ENCODE data around the gene MTM1.

MTM1 gene

GRCh38 chrX:150572206-150572605 is 3.8 kb downstream of the MTM1 start:
- DNase-seq = no peak
- H3K27me3 ChIP-seq = 0 out of 2 replicates have a peak, but pooled peaks cover 3% of the 10 kb centered on the region
- H3K36me3 ChIP-seq = no peaks in the 10 kb centered on the region
- H3K4me3 ChIP-seq (ENCODE audit: low read depth, low read length) = no peak overlapping the region
- H3K9me3 ChIP-seq = no peaks in the 10 kb centered on the region
- TF ChIP-seq CTCF (IDR thresholded peaks at IDR 0.05; ENCODE audit: low read depth, low read length) = no peak
- no peaks in the 10 kb centered on the region for H3K4me1 ChIP-seq

- Histone ChIP-seq H3K9me3 (no peaks in the 10 kb centered on the region), H3K4me1 (no peaks in the 10 kb centered on the region), H3K4me3 (ENCODE audit: low read depth, low read length) (no peak overlapping the region), H3K27me3 (0 out of 2 replicates have a peak, but pooled peaks cover 3% of the 10 kb centered on the region), H3K36me3 (no peaks in the 10 kb centered on the region)
- TF ChIP-seq CTCF (IDR thresholded peaks at IDR 0.05; ENCODE audit: low read depth, low read length) = no peak
- DNase-seq = no peak
Measured at GRCh38 chrX:150573106-150573505, 4.7 kb downstream of the MTM1 start.

- no peak for DNase-seq
- Histone ChIP-seq H3K27me3 (0 out of 2 replicates have a peak, but pooled peaks cover 3% of the 10 kb centered on the region), H3K36me3 (no peaks in the 10 kb centered on the region), H3K4me1 (no peaks in the 10 kb centered on the region), H3K9me3 (no peaks in the 10 kb centered on the region), H3K4me3 (ENCODE audit: low read depth, low read length) (no peak overlapping the region)
- no peak for TF ChIP-seq CTCF (IDR thresholded peaks at IDR 0.05; ENCODE audit: low read depth, low read length)
Measured at GRCh38 chrX:150573702-150574101, 5.3 kb downstream of the MTM1 start.

GRCh38 chrX:150574559-150575418 is 6.4 kb downstream of the MTM1 start:
- no peak for DNase-seq
- TF ChIP-seq CTCF (IDR thresholded peaks at IDR 0.05; ENCODE audit: low read depth, low read length) = no peak
- no peaks in the 10 kb centered on the region for H3K9me3 ChIP-seq
- no peaks in the 10 kb centered on the region for H3K4me1 ChIP-seq
- no peaks in the 10 kb centered on the region for H3K36me3 ChIP-seq
- no peak overlapping the region for H3K4me3 ChIP-seq (ENCODE audit: low read depth, low read length)
- no peaks in the 10 kb centered on the region for H3K27me3 ChIP-seq

- no peak overlapping the region for H3K4me3 ChIP-seq (ENCODE audit: low read depth, low read length)
- no peaks in the 10 kb centered on the region for H3K27me3 ChIP-seq
- no peak for TF ChIP-seq CTCF (IDR thresholded peaks at IDR 0.05; ENCODE audit: low read depth, low read length)
- DNase-seq = no peak
- no peaks in the 10 kb centered on the region for H3K4me1 ChIP-seq
- H3K36me3 ChIP-seq = no peaks in the 10 kb centered on the region
- H3K9me3 ChIP-seq = no peaks in the 10 kb centered on the region
Measured at GRCh38 chrX:150575419-150575814, 7.0 kb downstream of the MTM1 start.

GRCh38 chrX:150577174-150577573 is 8.8 kb downstream of the MTM1 start:
- DNase-seq = no peak
- H3K36me3 ChIP-seq = no peaks in the 10 kb centered on the region
- H3K27me3 ChIP-seq = no peaks in the 10 kb centered on the region
- no peaks in the 10 kb centered on the region for H3K4me1 ChIP-seq
- no peak overlapping the region for H3K4me3 ChIP-seq (ENCODE audit: low read depth, low read length)
- TF ChIP-seq CTCF (IDR thresholded peaks at IDR 0.05; ENCODE audit: low read depth, low read length) = no peak
- no peaks in the 10 kb centered on the region for H3K9me3 ChIP-seq
